NCI-H460 (cell line): Measurements from ENCODE around the gene SYNE1. TPM values are rescaled to one million over a fixed set of nuclear protein-coding genes. Genes with fewer than 3 reads are reported as not detected.
"Not testable (repeated sequence)": the region's sequence is repeated elsewhere in the genome, so short reads cannot be mapped to it uniquely, and the experiment has no call there.

Source experiments
- DNase-seq: peaks from one replicate; pipeline ENCODE4 v3.0.0-alpha.2; 2016; ENCODE audit warnings: low read depth; ENCODE audit errors: extremely low read depth
- total RNA-seq: library from RNA; depleted of rRNA; stranded (reverse); fragments of >200 nt; shearing (Covaris generic); gene quantifications from 2 replicates; pipeline ENCODE4 v1.2.3, GENCODE V29; 2014

The SYNE1 gene
- total RNA-seq, 1 experiment from 2014 or later, result 34.3 TPM

DNA sequence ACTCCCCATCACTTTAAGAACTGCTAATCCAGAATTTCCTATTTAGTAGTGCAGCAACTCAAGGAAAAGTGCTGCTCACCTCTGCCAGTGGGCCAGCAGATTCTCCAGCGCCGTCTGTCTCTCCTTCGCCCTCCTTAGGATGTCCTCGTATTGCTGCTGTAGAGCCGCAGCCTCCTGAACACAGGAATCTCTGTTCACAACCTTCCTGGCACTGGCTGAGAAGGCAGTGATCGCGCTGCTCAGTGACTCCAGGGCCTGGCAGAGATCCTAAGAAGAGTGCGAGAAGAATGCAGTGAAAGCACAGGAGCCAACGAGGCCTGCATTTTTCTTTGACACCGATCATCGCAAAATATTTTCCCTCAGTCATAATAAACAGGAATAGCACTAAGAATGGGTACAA lies 209.0 kb downstream of the SYNE1 start:
- DNase-seq, result no peak

DNA sequence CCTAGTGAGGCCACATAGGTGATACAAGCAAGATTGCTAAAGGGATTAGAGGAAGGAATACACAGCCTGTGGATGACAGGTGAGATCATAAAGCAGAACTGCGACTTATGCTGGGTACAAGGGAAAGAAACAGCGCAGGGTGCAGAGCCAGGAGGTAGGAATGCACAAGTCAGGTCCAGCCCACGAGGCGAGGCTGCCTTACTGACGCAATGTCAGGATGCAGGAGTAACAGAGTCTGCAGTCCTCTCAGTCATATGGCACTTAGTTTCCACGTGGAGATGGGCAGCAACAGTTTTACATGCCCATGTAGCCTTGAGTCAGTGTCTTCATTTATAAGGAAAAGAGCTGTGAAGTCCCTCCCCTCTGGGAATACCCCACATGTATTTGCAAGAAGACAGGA lies 210.9 kb downstream of the SYNE1 start:
- no peak for DNase-seq

DNA sequence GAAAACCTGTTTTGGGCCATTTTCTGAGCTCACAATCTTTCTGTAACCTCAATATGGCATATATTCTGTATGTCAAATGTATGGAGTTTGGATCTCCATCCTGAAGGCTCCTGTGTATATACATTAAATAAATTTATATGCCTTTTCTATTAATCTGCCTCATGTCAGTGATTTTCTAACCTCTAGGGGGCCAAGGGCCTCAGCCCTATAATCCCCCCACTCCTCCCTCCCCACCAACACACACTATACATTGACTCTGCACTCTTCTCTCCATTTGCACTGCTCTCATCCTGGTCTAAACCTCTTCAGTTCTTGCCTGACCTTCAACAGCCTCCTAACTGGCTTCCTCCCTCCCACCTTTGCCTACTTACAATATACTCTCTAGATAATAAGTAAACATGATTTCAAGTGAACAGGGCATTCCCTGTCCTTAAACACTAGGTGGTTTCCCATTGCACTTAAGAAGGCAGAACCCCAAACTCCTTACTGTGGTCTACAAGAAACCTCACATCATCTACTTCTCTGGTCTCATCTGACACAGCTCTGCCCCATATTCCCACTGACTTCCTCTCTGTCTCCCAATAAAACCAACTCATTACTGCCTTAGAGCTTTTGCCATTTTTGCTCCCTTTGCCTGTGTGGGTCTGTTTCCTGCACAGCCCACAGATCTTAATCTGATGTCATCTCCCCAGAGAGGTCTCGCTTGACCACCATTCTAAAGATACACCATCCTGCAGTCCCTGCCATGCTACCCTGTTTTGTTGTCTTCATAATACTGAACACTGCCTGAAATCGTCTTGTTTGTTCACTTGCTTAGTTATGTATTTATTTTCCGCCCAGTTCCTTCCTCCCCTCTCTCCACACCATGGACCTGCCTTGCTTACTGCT lies 213.7 kb downstream of the SYNE1 start:
- DNase-seq, result no peak

DNA sequence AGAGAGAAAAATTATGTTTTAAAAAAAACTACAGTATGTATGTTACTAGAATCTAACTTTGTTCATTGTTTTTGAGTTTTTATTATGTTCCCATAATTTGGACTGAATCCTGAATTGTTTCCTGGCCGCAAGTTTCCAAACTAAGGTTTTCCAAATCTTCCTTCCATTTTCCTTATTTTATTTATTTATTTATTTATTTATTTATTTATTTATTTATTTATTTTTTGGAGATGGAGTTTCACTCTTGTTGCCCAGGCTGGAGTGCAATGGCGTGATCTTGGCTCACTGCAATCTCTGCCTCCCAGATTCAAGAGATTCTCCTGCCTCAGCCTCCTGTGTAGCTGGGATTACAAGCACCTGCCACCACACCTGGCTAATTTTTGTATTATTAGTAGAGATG lies 215.7 kb downstream of the SYNE1 start:
- not testable (repeated sequence) for DNase-seq

DNA sequence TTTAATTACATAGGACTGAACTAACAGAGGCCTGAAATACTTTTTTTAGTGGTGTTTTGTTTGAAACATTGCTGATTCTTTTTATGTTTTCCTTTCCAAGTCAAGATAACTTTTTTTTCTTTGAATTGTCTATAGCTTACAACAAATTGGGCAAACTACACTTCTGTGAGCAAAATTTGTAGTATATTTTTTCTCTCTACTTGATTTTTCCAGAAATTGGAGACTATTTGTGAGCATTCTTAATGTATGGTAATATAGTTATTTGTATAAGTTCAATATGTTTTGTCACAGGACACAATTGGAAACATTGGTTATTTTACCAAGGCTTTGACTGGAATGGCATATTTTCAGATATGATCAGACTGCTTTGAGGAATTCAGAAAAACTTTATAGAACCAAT lies 216.5 kb downstream of the SYNE1 start:
- no peak for DNase-seq

DNA sequence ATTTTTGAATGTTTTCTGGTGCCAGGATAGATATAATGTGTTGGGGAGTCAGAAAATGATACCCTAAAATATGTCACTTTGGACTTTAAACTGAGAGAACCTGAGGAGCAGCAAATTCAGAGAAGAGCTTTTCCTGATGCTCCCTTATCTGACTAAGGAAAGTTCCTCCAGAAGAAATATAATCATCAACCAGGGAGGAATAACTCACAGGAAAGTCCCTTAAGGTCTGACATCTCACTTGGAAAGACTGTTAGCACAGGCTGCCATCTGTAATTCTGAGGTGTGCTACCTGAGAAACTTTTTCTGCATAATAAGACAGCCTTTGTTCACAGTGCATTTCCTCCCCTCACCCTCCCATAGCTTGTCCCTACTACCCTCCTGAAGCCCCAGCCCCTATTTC lies 218.6 kb downstream of the SYNE1 start:
- no peak for DNase-seq

DNA sequence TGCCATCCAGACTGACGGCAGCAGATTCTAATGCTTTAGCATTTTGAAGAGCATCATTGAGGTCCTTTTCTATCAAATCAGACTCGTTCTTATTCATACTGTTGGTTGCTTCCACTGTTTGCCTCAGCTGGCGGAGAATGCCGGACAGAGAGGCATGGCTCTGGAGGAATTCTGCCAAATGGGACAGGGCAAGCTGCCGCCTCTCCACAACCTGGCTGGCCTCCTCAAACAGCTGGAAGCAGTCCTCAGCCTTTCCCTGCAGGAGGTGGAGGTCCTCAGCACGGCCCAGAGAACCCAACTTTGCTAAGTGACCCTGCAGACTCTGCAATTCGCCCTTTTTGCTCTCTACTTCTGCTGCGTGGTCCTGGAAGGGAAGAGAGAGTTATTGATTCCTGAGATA lies 220.5 kb downstream of the SYNE1 start:
- no peak for DNase-seq

DNA sequence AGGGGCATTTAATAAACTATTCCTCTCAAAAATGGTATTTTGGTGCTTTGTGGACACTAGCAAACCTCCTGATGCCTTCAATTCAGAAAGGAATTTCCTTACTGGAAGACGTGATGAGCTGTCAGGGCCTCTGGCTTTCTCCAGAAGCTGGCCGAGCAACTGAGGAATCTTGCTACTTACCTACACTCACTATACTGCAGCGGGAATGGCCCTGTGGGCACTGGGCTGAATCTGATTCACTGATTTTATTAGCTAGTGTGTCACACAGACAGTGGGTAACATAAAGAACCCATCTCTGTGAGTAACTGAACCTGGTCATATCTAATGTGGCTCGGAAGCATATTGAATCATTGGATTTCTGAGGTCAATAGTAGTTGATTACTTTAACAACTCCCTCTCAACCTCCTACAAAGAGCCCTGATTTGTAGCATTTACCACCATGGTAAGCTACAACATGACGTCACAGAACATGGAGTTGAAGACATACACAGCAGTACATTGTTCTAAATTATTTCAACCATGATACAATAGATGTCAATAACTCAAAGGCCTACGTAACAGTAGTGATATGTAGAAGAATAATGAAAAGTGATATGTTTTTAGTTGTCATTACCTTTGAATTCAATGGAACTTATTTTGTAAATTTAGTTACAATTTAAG lies 232.1 kb downstream of the SYNE1 start:
- DNase-seq, result no peak

DNA sequence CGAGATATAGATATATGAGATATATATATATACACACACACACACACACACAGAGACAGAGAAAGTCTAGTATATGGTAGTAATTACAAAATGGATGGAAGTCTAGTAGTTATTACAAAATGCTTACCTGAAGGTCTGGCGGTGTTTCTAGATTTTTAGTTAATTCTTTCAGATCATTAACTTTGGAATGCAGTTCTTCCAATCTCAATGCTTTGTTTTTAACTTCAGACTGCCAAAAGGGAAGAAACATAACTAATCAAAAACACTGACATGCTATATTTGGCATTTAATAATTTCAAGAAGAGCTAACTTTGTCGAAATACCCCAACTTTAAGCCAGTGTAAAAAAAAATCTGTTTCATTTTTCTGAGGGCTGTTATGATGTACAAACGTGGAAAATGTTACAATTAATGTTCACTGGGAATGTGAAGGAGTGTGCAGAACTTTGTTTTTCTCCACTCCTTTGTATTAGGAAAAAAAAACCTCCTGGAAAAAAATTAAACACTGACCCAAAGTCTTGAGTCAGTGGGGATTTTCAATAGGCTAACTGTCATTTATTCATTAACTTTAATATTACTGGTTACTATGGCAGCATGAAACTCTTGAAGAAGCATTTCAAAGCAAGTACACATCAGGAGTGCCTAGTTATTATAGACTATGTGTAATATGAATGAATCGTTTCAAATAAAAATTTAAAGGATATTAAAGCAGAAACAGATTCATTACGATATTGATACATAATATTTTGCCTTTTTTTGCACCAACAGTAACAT lies 232.9 kb downstream of the SYNE1 start:
- DNase-seq, result no peak

DNA sequence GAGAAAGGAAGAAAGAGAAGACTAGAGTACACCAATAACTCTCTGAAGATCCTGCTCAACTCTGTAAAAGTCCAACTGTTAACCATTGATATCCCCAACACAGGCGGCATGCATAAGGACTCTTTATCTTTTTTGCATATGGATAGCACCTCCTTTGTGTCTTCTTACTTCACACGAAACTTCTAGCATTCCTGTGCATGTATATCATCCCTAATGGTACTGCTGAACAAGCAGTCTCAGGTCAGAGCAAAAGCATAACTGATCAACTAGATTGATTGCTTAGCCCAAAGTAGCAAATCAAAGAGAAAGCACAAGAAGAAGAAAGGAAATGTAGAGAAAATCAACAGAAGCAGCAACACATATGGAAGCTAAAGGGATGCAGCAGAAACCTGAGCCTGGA lies 234.4 kb downstream of the SYNE1 start:
- DNase-seq, result no peak

DNA sequence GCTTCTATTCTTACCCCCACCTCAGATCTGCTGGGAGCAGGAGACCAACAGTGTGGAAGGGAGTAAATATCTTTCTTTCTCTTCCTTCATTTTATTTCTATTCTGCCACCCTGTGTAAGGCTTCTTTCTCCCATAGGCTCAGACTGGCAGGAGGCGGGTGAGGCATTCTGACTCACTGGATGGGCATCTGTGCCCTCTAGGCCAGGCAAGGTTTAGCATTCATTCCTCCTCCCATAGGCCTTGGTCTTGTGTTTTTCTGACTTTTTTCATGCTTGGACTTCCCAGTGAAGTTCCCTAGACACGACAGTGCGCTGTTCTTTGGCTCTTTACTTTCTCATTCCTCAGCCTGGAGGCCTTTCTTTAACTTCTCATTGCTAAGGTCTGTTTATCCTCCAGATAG lies 235.2 kb downstream of the SYNE1 start:
- DNase-seq, result peak; percentile 56

DNA sequence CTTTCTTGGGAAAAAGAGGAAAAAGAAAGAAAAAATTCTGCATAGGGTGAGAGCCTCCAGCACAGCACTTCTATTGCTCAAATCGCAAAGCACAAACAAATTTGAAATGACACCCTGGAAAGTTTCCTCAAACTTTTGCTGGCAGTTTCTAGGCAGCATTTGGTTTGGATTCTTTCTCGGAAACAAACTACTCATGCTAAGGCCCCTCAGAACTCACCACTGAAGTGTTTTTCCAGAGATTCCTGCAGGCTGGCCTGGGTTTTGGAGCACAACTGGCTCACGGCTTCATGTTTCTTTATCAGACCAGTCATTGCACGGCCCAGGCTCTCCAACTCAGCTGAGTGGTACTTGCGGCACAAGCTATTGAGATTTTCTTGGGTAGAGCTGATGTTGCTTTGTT lies 237.8 kb downstream of the SYNE1 start:
- DNase-seq, result no peak

DNA sequence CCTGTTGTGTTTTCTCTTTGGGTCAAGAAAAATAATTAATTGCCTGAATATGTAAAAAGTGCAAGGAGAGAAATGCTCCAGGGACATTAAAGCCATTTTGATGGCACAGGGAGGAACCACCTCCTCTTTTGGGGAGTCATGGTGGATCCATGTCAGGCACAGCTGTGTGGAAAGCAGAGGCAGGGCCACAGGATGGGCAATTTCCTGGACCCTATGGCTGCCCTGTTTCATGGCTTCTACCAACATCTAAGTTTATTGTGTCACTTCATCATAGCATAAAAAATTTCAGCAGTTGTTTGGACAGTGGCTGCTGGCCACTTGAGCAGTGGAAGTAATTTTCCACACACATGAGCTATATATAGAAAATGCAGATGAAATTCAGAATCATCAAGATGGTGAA lies 238.2 kb downstream of the SYNE1 start:
- DNase-seq, result no peak

DNA sequence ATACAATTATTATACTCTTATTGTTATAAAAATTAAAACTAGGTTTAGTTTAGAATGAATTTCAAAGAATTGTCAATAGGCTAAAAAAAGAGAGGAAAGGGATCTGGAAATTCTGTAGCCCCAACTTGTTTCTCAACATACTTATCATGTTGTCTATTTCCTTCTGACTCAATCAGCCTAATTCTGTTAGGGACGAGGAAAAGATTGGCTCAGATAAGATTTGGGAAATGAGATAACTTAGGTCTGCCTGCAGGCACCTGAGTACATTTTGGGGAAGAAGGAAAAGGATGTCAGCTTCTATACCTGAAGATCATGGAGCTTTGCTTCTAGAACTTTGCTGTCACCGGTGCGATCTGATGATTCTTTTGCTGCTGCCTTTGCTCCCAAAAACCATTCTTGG lies 238.8 kb downstream of the SYNE1 start:
- no peak for DNase-seq

DNA sequence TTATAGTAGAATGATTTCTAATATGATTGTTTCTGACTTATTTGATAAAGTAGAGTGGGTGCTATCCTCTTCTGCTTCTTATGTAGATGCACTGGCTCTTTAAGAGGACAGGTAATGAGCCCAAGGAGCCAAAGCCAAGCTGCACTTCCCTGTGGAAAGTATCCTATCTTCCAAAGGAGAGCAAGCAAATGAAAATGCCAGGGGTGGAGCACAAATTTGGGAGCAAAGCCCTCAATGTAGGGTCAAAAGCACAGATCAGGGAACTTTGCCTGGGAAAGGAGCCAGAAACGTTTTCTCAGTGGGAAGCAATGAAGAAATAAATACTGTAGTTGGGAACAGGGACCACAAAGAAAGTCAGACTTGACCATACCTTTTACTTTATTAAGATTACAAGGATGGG lies 242.9 kb downstream of the SYNE1 start:
- no peak for DNase-seq

DNA sequence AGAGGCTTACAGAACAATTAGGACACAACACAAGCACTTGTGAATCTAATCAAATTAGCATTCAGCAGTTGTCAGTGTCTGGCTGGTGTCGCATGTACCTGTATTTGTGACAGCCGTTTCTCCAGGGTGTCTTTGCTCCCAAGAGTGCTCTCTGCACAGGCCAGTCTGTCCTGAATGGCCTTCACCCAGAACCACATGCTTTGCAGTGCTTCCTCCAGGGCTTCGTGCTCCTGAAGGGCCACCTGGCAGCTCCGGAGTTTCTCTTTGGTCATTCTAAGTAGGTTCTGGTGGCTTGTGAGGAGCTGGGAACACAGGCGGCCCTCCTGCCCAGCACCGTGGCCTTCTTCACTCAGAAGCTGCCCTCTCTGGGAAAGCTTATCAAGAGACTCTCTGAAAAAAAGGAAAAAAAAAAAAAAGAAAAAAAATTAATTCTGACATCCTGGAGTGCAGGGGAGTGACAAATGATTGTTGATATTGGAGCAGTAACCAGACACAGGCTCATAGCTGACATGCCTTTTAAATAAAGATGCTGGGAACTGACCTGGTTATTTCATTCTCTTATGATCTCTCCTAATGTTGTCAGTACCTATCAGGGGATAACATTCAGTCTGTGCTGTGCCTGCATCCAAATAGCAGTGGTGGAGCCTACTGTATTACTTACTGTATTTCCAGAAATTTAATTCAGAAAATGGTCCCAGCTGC lies 245.8 kb downstream of the SYNE1 start:
- DNase-seq, result no peak

DNA sequence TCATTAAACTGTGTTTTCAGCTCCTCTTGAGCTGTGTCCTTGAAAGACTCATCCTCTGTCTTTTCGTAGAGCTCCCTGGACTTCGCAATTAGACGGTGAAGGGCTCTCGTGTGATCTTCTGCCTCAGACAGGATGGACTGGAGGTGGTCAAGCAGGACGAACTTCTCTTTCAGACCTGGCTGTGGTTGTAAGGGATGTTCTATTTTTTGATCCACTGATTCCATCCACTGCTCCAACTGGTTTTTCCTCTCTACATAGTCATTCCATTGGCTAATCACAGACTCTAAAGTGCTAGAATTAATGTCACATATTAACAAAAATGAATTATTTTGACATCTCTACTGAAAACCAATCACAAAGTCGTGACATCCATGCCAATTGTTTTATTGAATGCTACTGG lies 250.1 kb downstream of the SYNE1 start:
- no peak for DNase-seq

DNA sequence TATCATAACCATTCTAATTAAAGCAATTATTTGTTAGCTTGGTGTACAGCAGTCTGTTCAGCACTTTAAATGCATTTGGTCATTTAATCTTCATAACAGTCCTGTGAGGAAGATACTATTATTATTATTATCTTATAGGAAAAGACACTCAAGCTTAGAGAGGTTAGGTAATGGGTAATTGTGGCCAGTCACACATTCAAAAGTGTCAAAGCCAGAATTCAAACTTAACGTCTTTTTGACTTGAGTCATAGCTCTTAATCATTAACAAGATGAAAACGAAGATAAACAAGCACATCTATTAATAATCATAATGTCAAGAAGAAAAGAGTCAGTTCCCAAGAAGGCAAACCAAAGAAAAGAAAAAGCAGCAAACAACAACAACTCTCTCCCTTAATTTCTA lies 251.0 kb downstream of the SYNE1 start:
- DNase-seq, result no peak

DNA sequence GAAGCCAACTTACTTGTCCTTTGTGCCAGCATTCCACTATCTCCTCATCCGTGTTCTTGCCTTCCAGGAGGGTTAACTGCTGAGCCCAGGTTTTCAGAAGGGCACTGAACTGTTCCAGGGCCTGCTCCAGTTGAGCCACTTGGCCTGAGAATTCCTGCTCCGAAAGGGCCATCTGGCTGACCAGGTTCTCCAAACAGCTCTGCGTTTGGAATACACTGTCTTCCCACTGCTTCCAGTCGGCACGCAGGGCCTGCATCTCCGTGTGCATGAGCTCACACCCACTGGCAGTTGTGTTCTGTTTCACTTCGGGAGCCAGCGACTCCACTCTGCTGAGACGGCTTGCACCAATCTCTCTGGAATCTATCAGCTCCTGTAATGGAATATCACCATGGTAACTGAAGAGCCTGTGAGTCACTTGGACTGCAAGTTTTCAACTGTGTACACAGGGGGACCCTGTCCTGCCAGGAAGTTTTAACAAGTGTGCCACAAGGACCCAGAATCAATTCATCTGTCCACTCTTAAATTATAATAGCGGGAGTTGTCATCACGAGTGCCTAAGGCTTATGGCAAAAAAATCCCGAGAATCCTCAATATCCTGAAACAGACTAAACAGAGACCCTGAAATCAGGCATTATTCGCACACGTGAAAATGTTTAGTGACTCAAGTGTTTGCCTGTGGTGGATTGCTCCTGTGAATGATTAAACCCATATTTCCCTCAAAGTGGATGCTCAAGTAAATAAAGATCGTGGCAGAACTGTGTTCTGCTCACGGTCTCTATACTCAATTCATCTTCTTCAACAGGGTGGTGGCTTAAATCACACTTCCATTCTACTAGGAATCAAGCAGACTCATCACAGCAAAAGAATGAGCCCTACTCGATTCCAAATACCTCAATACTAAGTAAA lies 255.9 kb downstream of the SYNE1 start:
- peak; percentile 71 for DNase-seq

DNA sequence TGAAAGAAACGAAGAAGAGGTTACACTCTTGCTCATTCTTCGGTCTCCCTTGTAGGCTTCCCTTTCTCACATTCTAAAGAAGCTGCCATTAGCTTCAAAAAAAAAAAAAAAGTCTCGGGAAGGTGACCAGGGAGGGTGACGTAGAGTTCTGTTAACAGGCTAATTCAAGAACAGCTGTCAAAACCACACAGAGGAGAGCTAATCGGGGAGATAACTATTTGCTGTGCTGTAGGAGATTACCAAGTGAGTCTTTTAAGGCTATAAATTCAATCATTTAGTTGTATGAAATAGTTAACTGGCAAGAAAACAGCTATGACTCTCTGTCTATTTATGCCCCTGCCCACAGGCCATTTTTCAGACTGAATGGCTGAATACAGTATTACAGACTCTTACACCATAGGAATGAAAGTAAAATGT lies 256.8 kb downstream of the SYNE1 start:
- DNase-seq, result peak; percentile 52
